PC-3 (cell line): ENCODE measurements around the gene SPNS1.

ENCODE experiments used
- EZH2 ChIP-seq: fragments of 300-600 bp; sonication (generic); IDR thresholded peaks from one replicate; pipeline ENCODE4 v1.6.1; 2017; ENCODE audit warnings: antibody characterized with exemption, mild to moderate bottlenecking, low read length; ENCODE audit not compliant: unreplicated experiment
- EZH2phosphoT487 ChIP-seq: fragments of 300-600 bp; sonication (generic); IDR thresholded peaks from 2 replicates; pipeline ENCODE4 v1.6.1; 2018; ENCODE audit warnings: mild to moderate bottlenecking, antibody characterized with exemption, low read length, borderline replicate concordance

DNA sequence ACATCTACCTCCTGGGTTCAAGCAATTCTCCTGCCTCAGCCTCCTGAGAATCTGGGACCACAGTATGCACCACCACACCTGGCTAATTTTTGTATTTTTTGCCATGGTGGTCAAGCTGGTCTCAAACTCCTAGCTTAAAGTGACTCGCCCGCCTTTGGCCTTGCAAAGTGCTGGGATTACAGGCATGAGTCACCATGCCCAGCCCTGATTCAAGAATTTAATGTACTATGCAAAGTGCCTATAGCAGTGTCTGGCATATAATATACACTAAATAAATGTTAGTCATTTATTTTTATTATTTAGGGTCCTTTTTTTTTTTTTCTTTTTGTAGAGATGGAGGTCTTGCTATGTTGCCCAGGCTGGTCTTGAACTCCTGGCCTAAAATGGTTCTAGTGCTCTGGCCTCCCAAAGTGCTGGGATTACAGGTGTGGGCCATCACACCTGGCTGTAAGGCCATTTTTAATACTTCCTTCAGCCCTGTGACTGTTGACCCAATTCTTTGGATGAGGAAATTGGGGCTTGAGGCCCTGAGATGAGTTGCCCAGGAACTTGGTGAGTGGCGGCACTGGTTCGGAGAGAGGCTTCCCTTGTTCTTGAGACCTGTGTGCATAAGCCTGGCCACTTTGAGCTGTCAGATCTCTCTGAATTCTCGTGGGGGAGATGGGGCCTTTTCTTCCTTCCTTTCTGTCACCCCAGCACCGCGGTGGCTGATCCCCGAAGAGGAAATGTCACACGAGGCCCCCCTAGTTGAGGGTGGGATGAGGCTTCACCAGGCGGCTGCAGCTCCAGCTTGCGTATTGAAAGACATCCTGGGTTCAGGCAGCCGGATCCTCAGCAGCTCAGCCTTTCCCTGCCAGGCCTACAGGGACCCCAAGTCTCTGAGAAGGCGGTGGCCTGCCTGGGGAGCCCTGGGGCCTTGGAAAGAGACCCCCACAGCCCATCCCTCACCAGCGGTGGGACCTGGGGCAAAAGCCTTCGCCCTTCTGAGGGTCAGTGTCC is 49.0 kb downstream of the SPNS1 start:
- TF ChIP-seq EZH2phosphoT487 (no peak), EZH2 (no peak)
